Activated B cell treated with CpG ODN at 0.5 μM for 24 hours (primary cell): ENCODE measurements around the gene NR3C2. TPM values are rescaled to one million over a fixed set of nuclear protein-coding genes. Genes with fewer than 3 reads are reported as not detected.

Experiments
- ATAC-seq: fragments of 200-7000 bp; cut with Tn5 transposase; one replicate; pipeline ENCODE4 v1.10.0; 2021; ENCODE audit warnings: low read depth, mild to moderate bottlenecking, moderate library complexity
- CTCF ChIA-PET: fragments of 350-600 bp; sonication (Branson Sonifier 250); formaldehyde crosslinking; loops from one replicate; lab custom pipeline; 2021; ENCODE audit warnings: antibody characterized with exemption; lab: Charles Lee
- POLR2A ChIA-PET: fragments of 350-600 bp; sonication (Branson Sonifier 250); formaldehyde crosslinking; loops from one replicate; lab custom pipeline; 2021; ENCODE audit warnings: antibody characterized with exemption; lab: Charles Lee
- DNase-seq: peaks from one replicate; pipeline ENCODE4 v3.0.0; 2022
- H3K27ac Mint-ChIP-seq: one replicate; pipeline ENCODE4 v1.8.0; 2020; ENCODE audit warnings: mixed read lengths
- H3K27me3 Mint-ChIP-seq: one replicate; pipeline ENCODE4 v1.8.0; 2021; ENCODE audit warnings: mixed read lengths
- H3K36me3 Mint-ChIP-seq: one replicate; pipeline ENCODE4 v1.8.0; 2021; ENCODE audit warnings: low read depth, mixed read lengths
- H3K4me1 Mint-ChIP-seq: one replicate; pipeline ENCODE4 v1.8.0; 2021; ENCODE audit warnings: mixed read lengths
- H3K4me3 Mint-ChIP-seq: one replicate; pipeline ENCODE4 v1.8.0; 2020; ENCODE audit warnings: mild to moderate bottlenecking, mixed read lengths
- H3K9me3 Mint-ChIP-seq: one replicate; pipeline ENCODE4 v1.8.0; 2020; ENCODE audit warnings: mixed read lengths
- CTCF ChIP-seq: fragments of 200-600 bp; IDR thresholded peaks from one replicate; pipeline ENCODE4 v1.8.0; 2022; ENCODE audit warnings: antibody characterized with exemption, mild to moderate bottlenecking
- intact Hi-C: fragments of 100-400 bp; cut with micrococcal nuclease; formaldehyde crosslinking; loops from one replicate; pipeline ENCODE4 v1.15.1; 2024
- total RNA-seq: library from RNA; stranded (reverse); gene quantifications from 2 replicates; pipeline ENCODE4 v1.2.3, GENCODE V29; 2022

Gene NR3C2
- total RNA-seq, 1 donor from 2014 or later: 4.5 TPM

- no peak overlapping the region for H3K27ac Mint-ChIP-seq
- H3K4me1 Mint-ChIP-seq: no peaks in the 10 kb centered on the region
- ATAC-seq (no peak), DNase-seq (no peak)
- POLR2A ChIA-PET: no interaction called here
- CTCF ChIA-PET: interaction anchor here (0.6 kb wide), 1 partner anchor 1151 kb away, joined by 3 read pairs; no protein-coding TSS in a partner anchor
- TF ChIP-seq CTCF: no peak
- no peak overlapping the region for H3K4me3 Mint-ChIP-seq
- H3K9me3 Mint-ChIP-seq: peaks cover 3% of the 10 kb centered on the region
- H3K27me3 Mint-ChIP-seq: no peaks in the 10 kb centered on the region
- peaks cover 42% of the 10 kb centered on the region for H3K36me3 Mint-ChIP-seq
- intact Hi-C loops: no loop called here
These were observed 324.0 kb downstream of the NR3C2 start for GRCh38 chr4:148118179-148118578.

DNA sequence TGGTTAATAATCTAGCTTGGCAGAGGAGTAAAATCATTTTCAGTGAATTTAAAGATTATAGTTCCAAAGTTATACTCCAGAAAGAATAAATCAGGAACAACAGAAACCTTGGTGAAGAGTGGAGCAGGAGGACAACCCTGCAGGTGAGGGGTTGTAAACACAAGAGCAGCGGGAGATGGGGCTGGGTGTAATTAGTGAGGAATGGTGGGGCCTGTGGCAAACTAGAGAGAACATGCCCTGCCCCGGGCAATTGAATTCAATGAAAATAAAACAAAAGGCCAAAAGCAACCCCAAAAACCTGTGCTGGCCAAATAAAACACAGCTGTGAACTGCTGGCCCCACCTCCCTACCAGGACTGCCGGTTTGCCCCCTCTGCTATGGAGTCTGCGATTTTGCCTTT is 325.2 kb downstream of the NR3C2 start:
- DNase-seq (no peak), ATAC-seq (no peak)
- no peak overlapping the region for H3K4me3 Mint-ChIP-seq
- H3K9me3 Mint-ChIP-seq: no peaks in the 10 kb centered on the region
- POLR2A ChIA-PET: no interaction called here
- no peaks in the 10 kb centered on the region for H3K4me1 Mint-ChIP-seq
- peaks cover 47% of the 10 kb centered on the region for H3K36me3 Mint-ChIP-seq
- TF ChIP-seq CTCF: no peak
- intact Hi-C loops: no loop called here
- H3K27me3 Mint-ChIP-seq: no peaks in the 10 kb centered on the region
- no peak overlapping the region for H3K27ac Mint-ChIP-seq
- CTCF ChIA-PET: no interaction called here

GRCh38 chr4:148116264-148116663 is 325.9 kb downstream of the NR3C2 start:
- intact Hi-C loops: no loop called here
- no peaks in the 10 kb centered on the region for H3K4me1 Mint-ChIP-seq
- H3K9me3 Mint-ChIP-seq: no peaks in the 10 kb centered on the region
- H3K36me3 Mint-ChIP-seq: peaks cover 54% of the 10 kb centered on the region
- CTCF ChIA-PET: no interaction called here
- POLR2A ChIA-PET: no interaction called here
- TF ChIP-seq CTCF: no peak
- DNase-seq (no peak), ATAC-seq (no peak)
- H3K4me3 Mint-ChIP-seq: no peak overlapping the region
- H3K27ac Mint-ChIP-seq: no peak overlapping the region
- H3K27me3 Mint-ChIP-seq: no peaks in the 10 kb centered on the region

GRCh38 chr4:148114436-148114835 is 327.8 kb downstream of the NR3C2 start:
- Mint-ChIP-seq H3K27ac (no peak overlapping the region), H3K4me3 (no peak overlapping the region), H3K9me3 (no peaks in the 10 kb centered on the region), H3K36me3 (peaks cover 62% of the 10 kb centered on the region), H3K4me1 (no peaks in the 10 kb centered on the region), H3K27me3 (no peaks in the 10 kb centered on the region)
- CTCF ChIA-PET: no interaction called here
- intact Hi-C loops: no loop called here
- DNase-seq: no peak
- POLR2A ChIA-PET: no interaction called here
- no peak for TF ChIP-seq CTCF
- ATAC-seq: no peak

GRCh38 chr4:148112231-148112982 is 329.8 kb downstream of the NR3C2 start:
- H3K9me3 Mint-ChIP-seq: peaks cover 3% of the 10 kb centered on the region
- peaks cover 68% of the 10 kb centered on the region for H3K36me3 Mint-ChIP-seq
- H3K4me1 Mint-ChIP-seq: no peaks in the 10 kb centered on the region
- CTCF ChIA-PET: no interaction called here
- intact Hi-C loops: no loop called here
- TF ChIP-seq CTCF: no peak
- POLR2A ChIA-PET: no interaction called here
- no peak for ATAC-seq
- H3K27ac Mint-ChIP-seq: no peak overlapping the region
- H3K4me3 Mint-ChIP-seq: no peak overlapping the region
- no peak for DNase-seq
- no peaks in the 10 kb centered on the region for H3K27me3 Mint-ChIP-seq
